T-helper 17 cell (primary cell): ENCODE measurements around the gene SETBP1. TPM values are rescaled to one million over a fixed set of nuclear protein-coding genes. Genes with fewer than 3 reads are reported as not detected.

ENCODE experiments used
- ATAC-seq: fragments of 150-1000 bp; cut with Tn5 transposase; 2 replicates; pipeline ENCODE4 v1.10.0; 2021; ENCODE audit warnings: mild to moderate bottlenecking, moderate library complexity
- DNase-seq, 3 donors: peaks; one replicate each; pipeline versions ENCODE4 v3.0.0 to v3.0.0-alpha.2; 2020 to 2021
- H3K9me3 ChIP-seq: one replicate; pipeline ENCODE4 v1.7.0; 2013; ENCODE audit warnings: low read length, mild to moderate bottlenecking; ENCODE audit not compliant: control insufficient read depth, poor library complexity, severe bottlenecking
- H3K27ac Mint-ChIP-seq: one replicate; pipeline ENCODE4 v1.8.0; 2022; ENCODE audit warnings: mild to moderate bottlenecking, moderate library complexity, mixed read lengths
- H3K27me3 Mint-ChIP-seq: one replicate; pipeline ENCODE4 v1.8.0; 2022; ENCODE audit warnings: mixed read lengths
- H3K36me3 Mint-ChIP-seq: one replicate; pipeline ENCODE4 v1.8.0; 2022; ENCODE audit warnings: low read depth, mixed read lengths
- H3K4me1 Mint-ChIP-seq: one replicate; pipeline ENCODE4 v1.8.0; 2022; ENCODE audit warnings: mild to moderate bottlenecking, mixed read lengths
- H3K4me3 Mint-ChIP-seq: one replicate; pipeline ENCODE4 v1.8.0; 2022; ENCODE audit warnings: mild to moderate bottlenecking, moderate library complexity, mixed read lengths
- total RNA-seq, 4 donors: library from RNA in 2 of 4; stranded (reverse) in 2 of 4; gene quantifications; one replicate each; pipeline ENCODE4 v1.2.3 and lab custom pipeline; 2022 to 2026

SETBP1 gene
- total RNA-seq, 2 donors from 2014 or later, result 0.83 to 3.6 TPM

DNA sequence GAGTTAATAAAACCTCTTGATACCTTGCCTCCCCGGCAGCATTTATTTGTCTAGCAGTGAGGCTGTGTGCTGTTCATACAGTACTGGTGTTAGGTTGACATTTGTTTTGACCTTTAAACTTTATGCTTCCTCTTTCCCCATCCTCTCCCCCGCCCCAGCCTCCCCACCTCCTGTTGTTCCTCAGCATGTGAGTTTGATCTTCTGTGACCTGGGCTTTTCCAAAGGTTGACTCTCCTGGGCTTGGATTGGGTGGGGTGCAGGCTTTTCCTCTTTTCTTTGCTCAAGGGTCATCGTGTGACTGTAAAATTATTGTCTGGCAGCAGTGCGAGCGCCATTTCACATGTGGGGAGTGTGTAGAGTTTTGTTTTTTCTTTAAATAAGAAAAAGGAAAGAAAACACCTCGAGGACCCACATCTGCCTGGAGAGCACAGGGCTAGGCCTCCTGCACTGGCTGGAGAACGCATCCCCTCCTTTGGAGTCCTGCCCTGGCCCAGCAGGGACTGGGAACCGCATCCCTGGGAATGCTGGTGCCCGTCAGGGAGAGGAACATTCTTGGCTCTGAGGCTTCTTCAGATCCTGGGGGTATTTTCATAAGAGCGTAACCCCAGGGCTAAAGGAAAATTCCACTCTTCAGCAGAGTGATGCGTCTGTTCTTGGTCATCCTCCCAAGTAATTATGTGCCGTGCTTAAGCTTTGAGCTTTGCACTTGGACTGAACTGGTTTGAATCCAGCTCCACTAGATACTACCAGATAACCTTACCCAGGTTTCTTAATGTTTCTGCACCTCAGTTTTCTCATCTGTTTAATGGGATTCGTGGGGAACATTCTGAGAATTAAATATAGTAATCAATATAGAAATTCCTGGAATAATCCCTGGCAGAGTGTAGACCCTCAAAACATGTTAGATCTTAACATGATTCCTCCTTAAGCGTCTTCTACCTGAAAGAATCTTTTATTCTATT, 91.5 kb downstream of the SETBP1 start:
- DNase-seq (no peak), ATAC-seq (no peak)
- Mint-ChIP-seq H3K4me3 (no peak overlapping the region), H3K27ac (no peak overlapping the region), H3K36me3 (no peaks in the 10 kb centered on the region), H3K27me3 (no peaks in the 10 kb centered on the region), H3K4me1 (peaks cover 4% of the 10 kb centered on the region)
- H3K9me3 ChIP-seq, result no peaks in the 10 kb centered on the region

DNA sequence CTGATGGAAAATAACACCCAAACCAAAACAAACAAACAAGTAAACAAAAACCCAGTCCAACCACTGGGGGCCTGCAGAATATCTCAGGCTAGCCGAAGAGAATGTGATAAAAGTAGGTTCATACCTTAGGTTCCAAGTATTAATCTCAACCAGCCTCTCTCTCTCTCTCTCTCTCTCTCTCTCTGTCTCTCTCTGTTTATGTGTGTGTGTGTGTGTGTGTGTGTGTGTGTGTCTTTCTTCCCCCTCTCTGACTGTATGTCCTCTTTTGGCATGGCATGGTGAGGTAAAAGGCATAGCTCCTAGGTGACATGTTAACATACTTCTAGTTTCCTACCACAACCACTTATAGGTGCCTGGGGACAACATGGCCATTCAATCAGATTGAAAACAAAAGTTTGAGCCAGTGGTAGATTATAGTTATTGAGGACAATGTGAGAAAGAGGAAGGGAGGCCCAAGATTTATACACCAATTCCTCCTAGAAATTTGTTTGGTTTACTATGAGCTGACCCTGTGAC, 93.0 kb downstream of the SETBP1 start:
- ATAC-seq (no peak), DNase-seq (no peak)
- no peak overlapping the region for H3K27ac Mint-ChIP-seq
- H3K9me3 ChIP-seq, result no peaks in the 10 kb centered on the region
- no peaks in the 10 kb centered on the region for H3K36me3 Mint-ChIP-seq
- peaks cover 4% of the 10 kb centered on the region for H3K4me1 Mint-ChIP-seq
- peaks cover 1% of the 10 kb centered on the region for H3K27me3 Mint-ChIP-seq
- no peak overlapping the region for H3K4me3 Mint-ChIP-seq

- DNase-seq (no peak), ATAC-seq (no peak)
- H3K27ac Mint-ChIP-seq, result no peak overlapping the region
- no peaks in the 10 kb centered on the region for H3K36me3 Mint-ChIP-seq
- H3K27me3 Mint-ChIP-seq, result peaks cover 6% of the 10 kb centered on the region
- peaks cover 4% of the 10 kb centered on the region for H3K4me1 Mint-ChIP-seq
- no peak overlapping the region for H3K4me3 Mint-ChIP-seq
- no peaks in the 10 kb centered on the region for H3K9me3 ChIP-seq
Observed at GRCh38 chr18:44774191-44774590, 93.5 kb downstream of the SETBP1 start.

DNA sequence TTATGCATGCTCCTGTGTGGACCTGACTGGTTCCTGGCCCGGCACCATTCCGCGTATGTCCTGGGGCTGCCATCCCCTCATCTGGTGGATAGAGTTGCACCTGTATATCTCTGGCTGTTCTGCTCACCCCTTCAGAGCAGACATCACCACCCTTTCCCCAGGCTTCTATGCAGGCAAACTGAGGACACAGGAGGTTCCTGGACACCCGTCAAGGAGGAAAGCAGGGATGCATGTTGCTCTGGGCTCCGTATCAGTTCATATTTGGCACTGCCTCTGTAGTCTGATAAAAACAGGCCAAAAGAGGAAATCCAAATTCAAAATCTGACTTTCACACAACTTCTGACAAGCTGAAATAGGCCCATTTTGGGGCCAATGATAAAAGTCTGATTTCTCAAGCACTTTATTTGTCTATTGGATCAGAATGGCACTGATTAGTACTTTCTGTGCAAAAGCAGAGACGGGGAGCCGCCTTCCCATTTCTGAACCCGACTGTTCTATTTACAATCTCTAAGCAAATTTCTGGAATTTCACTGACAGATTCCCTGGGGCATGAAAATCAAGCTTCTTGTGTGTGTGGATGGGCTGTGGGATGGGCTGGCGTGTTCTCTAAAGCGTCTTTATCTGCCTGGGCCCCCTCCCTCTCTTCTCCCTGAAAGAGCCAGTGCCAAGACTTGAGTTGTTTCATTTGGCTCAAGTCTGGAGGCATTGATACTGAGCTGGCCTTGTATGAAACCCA, 96.9 kb downstream of the SETBP1 start:
- DNase-seq (no peak), ATAC-seq (no peak)
- Mint-ChIP-seq H3K36me3 (peaks cover 2% of the 10 kb centered on the region), H3K4me1 (peaks cover 4% of the 10 kb centered on the region), H3K27me3 (peaks cover 19% of the 10 kb centered on the region), H3K27ac (no peak overlapping the region), H3K4me3 (no peak overlapping the region)
- H3K9me3 ChIP-seq, result no peaks in the 10 kb centered on the region

DNA sequence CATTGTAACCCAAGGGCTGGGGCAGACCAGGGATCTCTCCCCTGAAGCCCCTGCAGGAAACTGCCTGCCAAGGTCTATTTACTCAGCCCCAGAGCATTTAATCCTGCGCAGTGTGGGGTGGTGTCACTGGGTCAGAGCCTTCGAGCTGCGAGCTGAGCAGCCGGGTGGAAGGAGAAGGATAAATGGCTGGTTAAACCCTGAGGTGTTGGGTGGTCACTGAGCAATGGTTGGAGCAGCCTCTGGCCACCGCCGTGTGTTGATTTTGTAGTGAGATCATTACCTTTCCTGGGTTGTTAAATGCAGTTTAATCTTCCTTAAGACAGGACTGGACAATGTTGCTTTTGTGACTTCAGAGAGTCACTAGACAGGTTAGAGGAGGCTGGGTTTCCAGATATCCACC, 98.1 kb downstream of the SETBP1 start:
- DNase-seq (no peak), ATAC-seq (no peak)
- no peaks in the 10 kb centered on the region for H3K4me1 Mint-ChIP-seq
- H3K9me3 ChIP-seq, result no peaks in the 10 kb centered on the region
- peaks cover 2% of the 10 kb centered on the region for H3K36me3 Mint-ChIP-seq
- H3K27me3 Mint-ChIP-seq, result peaks cover 19% of the 10 kb centered on the region
- no peak overlapping the region for H3K4me3 Mint-ChIP-seq
- no peak overlapping the region for H3K27ac Mint-ChIP-seq

- Mint-ChIP-seq H3K36me3 (peaks cover 2% of the 10 kb centered on the region), H3K4me3 (no peak overlapping the region), H3K27me3 (peaks cover 19% of the 10 kb centered on the region), H3K4me1 (no peaks in the 10 kb centered on the region), H3K27ac (no peak overlapping the region)
- H3K9me3 ChIP-seq, result no peaks in the 10 kb centered on the region
- ATAC-seq (no peak), DNase-seq (no peak)
Observed at GRCh38 chr18:44779753-44780292, 99.1 kb downstream of the SETBP1 start.

DNA sequence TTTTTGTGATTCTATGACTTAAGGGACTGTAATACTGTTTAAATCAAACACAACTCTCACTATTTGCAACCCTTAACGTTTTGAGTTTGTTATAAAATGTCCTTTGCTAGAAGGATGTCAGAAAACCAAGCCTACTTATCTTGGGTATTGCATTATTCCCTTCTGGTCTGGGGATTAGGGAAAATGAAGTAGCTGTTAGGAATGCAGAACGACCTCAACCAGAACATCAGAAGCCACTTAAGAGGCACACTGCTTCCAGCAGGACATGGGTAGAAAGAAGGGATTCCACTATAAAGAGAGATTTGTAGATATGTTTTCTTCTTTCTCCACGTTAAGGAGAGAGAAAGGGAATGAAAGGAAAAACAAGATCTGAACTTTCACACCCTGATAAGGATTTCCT, 101.2 kb downstream of the SETBP1 start:
- H3K4me3 Mint-ChIP-seq, result no peak overlapping the region
- H3K36me3 Mint-ChIP-seq, result peaks cover 2% of the 10 kb centered on the region
- DNase-seq, result no peak
- peaks cover 7% of the 10 kb centered on the region for H3K4me1 Mint-ChIP-seq
- H3K9me3 ChIP-seq, result no peaks in the 10 kb centered on the region
- ATAC-seq, result no peak
- H3K27me3 Mint-ChIP-seq, result peaks cover 33% of the 10 kb centered on the region
- no peak overlapping the region for H3K27ac Mint-ChIP-seq

DNA sequence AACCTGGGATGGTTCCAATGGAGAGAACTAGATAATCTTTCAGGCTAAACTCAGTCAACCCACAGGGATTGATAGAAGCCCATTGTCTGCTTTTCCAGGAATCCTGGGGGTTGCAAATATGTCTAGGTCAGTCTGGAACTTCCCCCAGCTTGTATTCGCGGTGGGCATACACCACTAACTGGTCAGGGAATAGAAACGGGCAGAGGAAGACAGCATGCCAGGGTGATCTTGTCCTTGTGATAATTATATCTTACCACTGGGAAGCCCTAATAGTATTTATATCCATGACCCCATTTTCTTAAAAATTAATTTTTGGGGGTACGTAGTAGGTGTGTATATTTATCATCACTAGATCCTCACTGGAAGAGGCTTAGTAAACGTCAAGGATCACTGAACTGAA, 101.9 kb downstream of the SETBP1 start:
- ATAC-seq, result no peak
- Mint-ChIP-seq H3K4me3 (no peak overlapping the region), H3K36me3 (peaks cover 2% of the 10 kb centered on the region), H3K27ac (no peak overlapping the region), H3K4me1 (peaks cover 8% of the 10 kb centered on the region), H3K27me3 (peaks cover 39% of the 10 kb centered on the region)
- DNase-seq, result no peak
- H3K9me3 ChIP-seq, result no peaks in the 10 kb centered on the region

DNA sequence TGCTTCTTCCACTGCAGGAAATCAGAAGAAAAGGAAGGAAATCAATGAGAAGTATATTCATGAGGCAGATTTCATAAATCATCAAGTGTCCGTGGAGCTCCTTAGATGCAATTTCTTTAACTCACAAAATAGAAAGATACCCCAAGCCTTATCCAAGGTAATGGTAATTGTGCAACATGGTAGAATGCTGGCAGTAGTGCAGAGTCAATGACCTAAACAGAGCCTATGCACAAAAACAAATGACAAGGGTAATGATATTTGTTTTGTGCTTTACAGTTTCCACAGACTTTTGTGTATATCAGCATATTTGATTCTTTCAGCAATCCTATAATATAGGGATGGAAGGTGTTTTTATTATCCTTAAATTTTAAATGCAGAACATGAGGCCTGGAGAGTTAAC, 102.7 kb downstream of the SETBP1 start:
- H3K9me3 ChIP-seq, result no peaks in the 10 kb centered on the region
- H3K27ac Mint-ChIP-seq, result no peak overlapping the region
- peaks cover 44% of the 10 kb centered on the region for H3K27me3 Mint-ChIP-seq
- peaks cover 2% of the 10 kb centered on the region for H3K36me3 Mint-ChIP-seq
- peaks cover 8% of the 10 kb centered on the region for H3K4me1 Mint-ChIP-seq
- ATAC-seq (no peak), DNase-seq (no peak)
- H3K4me3 Mint-ChIP-seq, result no peak overlapping the region

DNA sequence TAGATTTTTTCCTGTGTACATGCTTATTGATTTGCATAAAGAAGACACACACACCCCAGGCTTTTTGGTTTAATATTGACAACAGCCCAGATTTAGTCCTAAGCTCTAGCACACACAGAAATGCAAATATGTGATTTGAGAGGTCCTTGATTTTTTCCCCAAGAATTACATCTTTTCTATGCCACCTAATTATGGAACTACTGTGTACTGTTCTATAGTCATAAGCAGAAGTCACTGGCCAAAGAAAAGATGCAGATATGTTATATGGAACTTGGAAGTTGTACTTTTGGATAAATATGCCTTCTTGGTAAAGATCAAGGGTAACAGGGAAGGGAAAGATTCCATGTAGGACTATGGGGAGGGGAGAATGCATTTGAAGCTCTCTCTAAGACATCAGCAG, 105.6 kb downstream of the SETBP1 start:
- DNase-seq (no peak), ATAC-seq (no peak)
- H3K27ac Mint-ChIP-seq, result no peak overlapping the region
- peaks cover 40% of the 10 kb centered on the region for H3K27me3 Mint-ChIP-seq
- peaks cover 3% of the 10 kb centered on the region for H3K36me3 Mint-ChIP-seq
- no peak overlapping the region for H3K4me3 Mint-ChIP-seq
- peaks cover 8% of the 10 kb centered on the region for H3K4me1 Mint-ChIP-seq
- no peaks in the 10 kb centered on the region for H3K9me3 ChIP-seq

DNA sequence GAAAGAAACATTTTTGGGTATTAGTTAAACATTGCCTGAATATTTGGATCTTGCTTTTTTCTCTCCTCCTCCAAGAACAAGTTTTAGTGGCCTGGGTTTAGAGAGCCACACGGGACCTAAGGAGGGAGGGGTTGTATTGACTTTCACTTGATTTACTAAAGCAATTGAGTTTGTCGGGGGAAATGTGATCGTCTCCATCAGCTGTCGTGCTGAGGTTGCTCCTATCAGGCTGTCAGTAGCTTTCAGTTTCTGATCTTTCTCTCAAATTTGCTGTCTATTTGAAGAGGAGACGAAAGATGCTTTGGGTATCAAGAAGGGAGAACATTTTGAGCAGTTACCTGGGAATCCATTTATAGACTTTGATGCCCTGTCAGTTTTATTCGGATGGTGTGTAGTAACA, 106.0 kb downstream of the SETBP1 start:
- H3K27me3 Mint-ChIP-seq, result peaks cover 43% of the 10 kb centered on the region
- H3K27ac Mint-ChIP-seq, result no peak overlapping the region
- no peak for ATAC-seq
- peaks cover 8% of the 10 kb centered on the region for H3K4me1 Mint-ChIP-seq
- no peak overlapping the region for H3K4me3 Mint-ChIP-seq
- DNase-seq, result no peak
- H3K9me3 ChIP-seq, result no peaks in the 10 kb centered on the region
- H3K36me3 Mint-ChIP-seq, result peaks cover 3% of the 10 kb centered on the region

DNA sequence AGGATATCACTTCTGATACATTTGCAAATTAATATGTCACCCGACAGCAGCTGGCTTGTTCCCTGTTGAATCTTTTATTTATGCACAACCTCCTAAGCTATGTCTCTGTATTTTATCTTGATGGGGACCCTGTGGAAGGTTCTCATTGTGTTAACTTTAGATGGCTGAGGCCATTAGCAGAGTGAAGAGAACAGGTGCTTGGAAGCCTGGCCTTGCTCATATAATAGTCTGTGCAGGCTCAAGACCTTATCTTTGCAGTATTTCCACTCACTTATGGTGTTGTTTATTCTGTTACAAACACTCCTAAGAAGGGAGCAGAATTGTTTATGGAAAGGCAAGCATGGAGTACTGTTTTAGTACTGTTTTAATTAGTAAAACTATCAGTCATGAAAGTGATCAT, 107.6 kb downstream of the SETBP1 start:
- H3K9me3 ChIP-seq, result no peaks in the 10 kb centered on the region
- Mint-ChIP-seq H3K27me3 (peaks cover 43% of the 10 kb centered on the region), H3K36me3 (peaks cover 3% of the 10 kb centered on the region), H3K4me1 (peaks cover 8% of the 10 kb centered on the region), H3K27ac (no peak overlapping the region), H3K4me3 (no peak overlapping the region)
- no peak for ATAC-seq
- no peak for DNase-seq

GRCh38 chr18:44789710-44790109, 109.0 kb downstream of the SETBP1 start:
- no peaks in the 10 kb centered on the region for H3K9me3 ChIP-seq
- DNase-seq, result no peak
- peaks cover 8% of the 10 kb centered on the region for H3K4me1 Mint-ChIP-seq
- ATAC-seq, result no peak
- H3K27ac Mint-ChIP-seq, result no peak overlapping the region
- H3K27me3 Mint-ChIP-seq, result peaks cover 54% of the 10 kb centered on the region
- no peak overlapping the region for H3K4me3 Mint-ChIP-seq
- H3K36me3 Mint-ChIP-seq, result peaks cover 3% of the 10 kb centered on the region
